ENCODE data around the gene C16orf74.
A peak's percentile ranks its signal among the peaks of the same experiment; 100 is the strongest.

The C16orf74 gene

GRCh38 chr16:85716680-85717038 is 34.2 kb downstream of the C16orf74 start:
- no peak for DNase-seq

GRCh38 chr16:85716022-85716679 is 34.7 kb downstream of the C16orf74 start:
- no peak for DNase-seq

DNA sequence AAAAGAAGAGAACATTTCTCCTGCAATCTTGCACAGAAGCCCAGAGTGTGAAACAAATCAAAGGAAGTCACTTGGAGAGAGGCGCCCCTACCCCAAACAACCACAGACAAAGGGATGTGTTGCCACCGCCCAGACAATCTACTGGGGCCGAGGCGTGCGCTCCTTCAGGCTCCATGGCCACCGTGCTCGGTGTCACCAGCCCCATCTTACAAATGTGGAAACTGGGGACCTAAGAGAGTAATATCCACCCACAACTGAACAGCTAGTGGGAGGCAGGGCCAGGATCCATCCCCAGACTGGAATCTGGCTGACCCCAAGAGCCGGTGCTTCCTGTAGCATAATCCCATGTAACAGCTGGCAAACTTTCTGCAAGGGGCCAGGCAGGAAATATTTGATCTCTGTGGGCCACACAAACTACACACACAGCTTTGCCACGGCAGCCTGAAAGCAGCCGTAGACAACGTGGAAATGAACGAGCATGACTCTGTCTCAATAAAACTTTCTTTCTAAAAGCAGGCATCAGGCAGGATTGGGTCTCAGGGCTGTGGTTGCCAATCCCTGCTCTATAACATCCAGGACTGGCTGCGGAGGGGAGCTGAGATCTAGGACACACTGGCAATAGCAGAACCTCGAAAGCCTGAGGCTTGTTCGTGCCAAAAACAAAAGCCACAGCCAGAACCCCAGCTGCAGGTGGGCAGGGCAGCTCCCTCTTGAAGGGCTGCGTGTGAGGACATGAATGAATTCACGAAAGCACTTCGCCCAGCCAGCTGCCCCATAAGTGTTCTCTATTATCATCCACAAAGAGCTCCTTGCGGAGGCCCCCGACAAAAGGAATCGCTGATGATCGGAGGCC is 35.5 kb downstream of the C16orf74 start:
- DNase-seq = peak; percentile 96

GRCh38 chr16:85712801-85713200 is 38.1 kb downstream of the C16orf74 start:
- peak; percentile 65 for DNase-seq

DNA sequence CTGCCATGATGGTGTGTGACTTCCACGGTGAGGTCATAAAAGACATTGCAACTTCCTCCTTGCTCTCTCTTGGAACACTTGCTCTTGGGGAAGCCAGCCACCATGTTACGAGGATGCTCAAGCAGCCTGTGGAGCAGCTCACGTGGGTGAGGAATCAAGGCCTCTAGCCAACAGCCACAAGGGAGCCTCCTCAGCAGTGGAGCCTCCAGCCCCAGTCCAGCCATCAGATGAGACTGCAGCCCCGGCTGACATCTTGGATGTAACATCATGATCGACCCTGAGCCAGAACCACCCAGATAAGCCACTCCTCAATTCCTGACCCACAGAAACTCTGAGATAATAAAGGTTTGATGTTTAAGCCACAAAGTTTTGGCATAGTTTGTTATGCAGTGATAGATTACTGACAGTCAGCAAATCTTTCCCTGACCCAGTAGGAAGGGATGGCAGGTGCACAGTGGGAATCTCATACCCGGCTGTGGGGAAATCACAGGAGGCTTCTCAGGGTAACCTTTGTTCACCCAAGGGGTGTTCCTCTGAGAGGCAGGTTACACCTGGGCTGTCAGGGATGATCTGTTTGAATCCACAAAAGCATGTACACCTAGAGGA is 38.8 kb downstream of the C16orf74 start:
- no peak for DNase-seq

- peak; percentile 83 for DNase-seq
These were observed 40.2 kb downstream of the C16orf74 start for GRCh38 chr16:85710732-85711131.

DNA sequence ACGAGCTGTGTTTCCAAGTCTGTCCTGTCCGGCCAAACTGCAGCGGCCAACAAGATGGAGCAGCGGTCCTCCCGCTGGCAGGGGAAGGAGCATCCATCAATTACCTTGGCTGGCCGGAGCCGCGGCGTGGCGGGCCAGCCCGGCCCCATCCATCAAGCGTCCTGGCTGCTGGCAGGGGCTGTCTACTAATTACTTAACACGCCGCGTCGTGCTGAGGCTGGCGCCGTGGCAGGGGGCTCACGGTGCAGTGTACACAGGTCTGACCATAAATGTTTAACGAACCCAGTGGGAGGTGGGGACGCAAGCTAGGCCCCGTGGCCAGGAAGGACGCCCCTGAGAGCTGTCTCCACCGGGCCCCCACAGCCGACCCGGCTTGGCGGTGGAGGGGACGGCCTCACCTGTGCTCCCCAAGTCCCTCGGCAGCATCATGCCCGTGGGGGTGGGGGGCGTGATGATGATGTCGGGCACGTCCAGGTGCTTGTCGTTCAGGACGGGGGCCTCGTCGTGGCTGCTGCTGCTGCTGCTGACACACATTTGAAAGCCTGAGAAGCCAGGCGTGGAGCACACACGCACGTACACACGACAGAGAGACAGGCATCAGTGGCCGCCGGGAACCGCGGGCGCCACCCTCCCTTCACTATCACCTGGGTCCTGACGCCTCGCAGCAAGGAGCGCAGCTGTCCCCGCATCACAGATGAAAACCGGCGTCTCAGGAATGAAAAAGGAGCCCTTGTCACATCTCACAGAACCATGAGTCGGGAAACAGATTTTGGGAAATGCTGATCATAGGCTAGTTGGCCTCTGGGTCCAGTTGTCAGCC is 40.9 kb downstream of the C16orf74 start:
- DNase-seq = no peak

DNA sequence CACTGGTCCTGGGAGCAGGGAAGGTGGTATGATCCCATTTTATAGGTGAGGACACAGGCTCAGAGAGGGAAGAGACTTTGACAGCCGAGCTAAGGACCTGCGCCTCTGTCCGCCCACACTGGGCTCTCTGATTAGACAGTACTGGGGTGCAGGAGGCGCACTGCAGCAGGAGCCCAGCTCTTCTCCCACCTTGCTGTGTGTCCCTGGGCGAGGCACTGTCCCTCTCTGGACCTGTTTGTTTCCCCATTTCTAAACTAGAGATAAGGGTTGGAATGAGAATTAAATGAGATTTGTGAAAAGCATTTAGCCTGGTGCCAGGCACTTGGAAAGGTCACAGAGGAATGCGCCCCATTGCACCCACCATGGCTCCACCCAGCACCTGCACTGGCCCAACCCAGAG is 42.6 kb downstream of the C16orf74 start:
- no peak for DNase-seq

GRCh38 chr16:85707528-85708095 is 43.3 kb downstream of the C16orf74 start:
- DNase-seq = peak; percentile 24

DNA sequence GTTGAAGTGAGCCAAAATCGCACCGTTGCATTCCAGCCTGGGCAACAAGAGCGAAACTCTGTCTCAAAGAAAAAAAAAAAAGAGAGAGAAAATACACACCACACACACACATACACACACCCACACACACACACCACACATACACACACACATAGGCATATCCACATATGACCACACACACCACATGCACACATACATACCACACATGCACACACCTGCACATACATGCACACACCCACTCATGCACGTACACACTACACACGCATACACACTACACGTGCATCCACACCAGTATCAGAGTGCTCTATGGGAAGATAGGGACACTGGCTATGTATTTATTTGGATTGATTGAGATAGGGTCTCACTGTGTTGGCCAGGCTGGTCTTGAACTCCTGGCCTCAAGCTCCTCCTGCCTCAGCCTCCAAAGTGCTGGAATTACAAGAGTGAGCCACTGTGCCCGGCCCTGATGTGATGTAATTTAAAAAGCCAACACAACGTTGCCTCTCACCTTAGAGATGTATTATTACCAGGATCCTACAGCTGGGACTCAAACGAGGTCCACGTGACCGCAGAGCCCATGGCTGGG is 44.4 kb downstream of the C16orf74 start:
- DNase-seq = no peak

DNA sequence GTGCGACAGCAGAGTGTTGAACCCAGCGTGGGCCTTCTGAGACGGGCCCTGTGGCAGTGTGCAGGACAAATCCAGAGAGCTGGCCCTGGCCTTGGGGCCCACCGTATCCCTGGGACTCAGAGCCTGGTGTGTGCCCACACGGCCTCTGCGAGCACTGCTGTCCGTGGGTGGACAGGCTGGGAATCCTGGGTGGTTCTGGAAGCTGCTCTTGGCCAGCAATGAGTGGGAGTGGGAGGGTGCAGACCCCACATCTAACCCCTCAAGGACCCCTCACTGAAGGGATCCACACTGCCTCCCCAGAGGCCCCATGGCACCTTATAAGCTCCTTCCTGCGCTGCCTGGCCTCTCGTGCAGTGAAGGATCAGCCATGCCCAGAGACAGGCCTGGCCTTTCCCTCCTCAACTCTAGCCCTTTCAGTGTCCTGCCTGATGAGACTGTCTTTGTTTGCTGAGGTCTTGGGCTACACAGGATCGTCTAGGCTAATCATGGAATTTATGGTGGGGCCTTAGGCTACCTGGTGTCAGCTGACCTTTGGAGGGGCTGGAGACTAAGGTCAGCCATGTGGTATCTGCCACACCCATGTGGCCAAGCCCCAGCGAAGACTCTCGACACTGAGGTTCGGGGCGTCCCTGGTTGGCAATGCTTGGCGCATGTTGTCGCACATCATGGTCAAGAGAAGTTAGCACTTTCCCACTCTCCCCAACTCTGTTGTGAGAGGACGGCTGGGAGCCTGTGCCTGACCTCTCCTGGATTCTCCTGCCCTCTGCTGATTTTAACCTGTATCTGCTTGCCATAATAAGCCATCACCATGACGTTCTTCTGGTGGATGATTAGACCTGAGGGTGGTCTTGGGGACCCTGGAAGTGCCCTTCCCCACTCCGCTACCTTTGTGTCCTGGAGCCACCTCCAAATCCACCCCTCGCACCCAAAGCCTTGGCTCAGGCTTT is 45.7 kb downstream of the C16orf74 start:
- no peak for DNase-seq

DNA sequence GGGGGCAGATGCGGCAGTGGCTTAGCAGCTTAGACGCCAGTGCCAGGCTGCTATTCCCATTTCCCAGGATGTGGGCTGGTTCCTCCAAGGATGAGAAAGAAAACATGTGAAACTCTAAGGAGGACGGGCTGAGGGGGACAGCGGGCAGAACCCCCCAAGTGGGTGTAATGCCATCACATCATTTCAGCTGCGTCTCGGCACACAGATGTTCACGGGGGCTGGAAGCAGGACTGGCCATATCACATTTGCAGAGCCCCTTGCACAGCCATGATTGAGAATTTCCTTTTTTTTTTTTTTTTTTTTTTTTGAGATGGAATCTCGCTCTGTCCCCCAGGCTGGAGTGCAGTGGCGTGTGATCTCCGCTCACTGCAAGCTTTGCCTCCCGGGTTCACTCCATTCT is 46.9 kb downstream of the C16orf74 start:
- no peak for DNase-seq

DNA sequence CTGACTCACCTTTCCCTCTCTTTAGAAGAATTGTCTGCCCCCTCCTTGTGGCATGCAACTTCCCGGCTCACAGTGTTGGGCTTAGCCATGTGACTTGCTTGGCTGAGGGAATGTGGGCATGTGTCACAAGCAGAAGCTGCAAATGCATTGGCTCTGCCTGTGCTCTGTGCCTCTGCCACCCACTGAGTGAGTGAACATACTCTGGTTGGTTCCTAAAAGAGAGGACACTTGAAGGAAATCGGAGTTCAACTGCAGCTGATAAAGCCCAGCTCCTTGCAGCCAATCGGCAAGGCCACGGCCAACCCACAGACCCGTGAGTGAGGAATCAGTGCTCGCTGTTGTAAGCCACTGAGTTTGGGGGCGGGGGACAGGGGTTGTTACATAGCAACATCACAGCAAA is 51.3 kb downstream of the C16orf74 start:
- DNase-seq = no peak

DNA sequence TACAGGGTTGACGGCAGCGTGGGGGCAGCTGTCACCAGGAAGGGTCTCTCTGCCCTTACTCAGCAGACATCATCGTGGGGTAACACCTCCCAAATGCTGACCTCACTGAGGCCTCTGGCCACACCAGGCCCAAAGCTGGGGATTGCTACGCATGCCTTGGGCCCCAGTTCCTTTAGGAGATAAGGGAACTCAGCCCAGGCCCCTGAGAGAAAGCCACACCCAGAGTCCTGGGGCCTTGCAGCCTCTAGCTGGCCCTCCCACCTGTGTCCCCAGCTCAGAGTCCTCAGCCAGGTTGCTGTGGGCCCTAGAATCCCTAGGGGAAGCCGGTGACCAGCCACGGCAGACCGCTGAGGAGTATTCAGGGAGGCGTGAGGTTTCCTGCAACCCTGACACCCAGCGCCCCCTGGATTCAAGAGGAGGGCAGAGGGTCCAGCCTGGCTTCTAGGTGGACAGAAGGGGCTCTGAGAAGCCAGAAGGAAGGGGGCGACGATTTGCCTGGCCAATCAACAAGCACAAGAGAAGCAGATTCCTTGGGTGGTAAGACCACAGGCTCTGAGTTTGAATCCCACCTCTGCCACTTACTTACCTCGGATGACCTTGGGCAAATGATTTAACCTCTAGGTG is 51.8 kb downstream of the C16orf74 start:
- no peak for DNase-seq

GRCh38 chr16:85698459-85698891 is 52.4 kb downstream of the C16orf74 start:
- DNase-seq = no peak

DNA sequence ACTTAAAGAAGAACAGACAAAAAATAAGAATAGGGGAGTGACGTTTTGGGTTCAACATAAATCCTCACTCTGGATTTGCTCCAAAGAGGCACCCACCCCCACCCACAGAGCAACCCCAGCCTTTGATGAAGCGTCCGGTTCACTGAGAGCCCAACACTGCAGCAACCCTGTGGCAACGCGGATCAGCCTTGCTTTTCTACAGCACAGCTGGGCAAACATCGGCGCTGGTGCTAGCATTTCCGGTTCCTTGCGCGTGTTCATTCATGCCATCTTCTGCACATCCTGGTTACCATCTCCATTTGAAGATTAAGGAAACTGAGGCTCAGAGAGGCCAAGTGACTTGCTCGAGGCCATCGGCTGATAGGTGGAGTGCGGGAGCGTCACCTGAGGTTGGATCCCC is 53.5 kb downstream of the C16orf74 start:
- peak; percentile 61 for DNase-seq

- DNase-seq = no peak
These were observed 54.1 kb downstream of the C16orf74 start for GRCh38 chr16:85696781-85697180.

DNA sequence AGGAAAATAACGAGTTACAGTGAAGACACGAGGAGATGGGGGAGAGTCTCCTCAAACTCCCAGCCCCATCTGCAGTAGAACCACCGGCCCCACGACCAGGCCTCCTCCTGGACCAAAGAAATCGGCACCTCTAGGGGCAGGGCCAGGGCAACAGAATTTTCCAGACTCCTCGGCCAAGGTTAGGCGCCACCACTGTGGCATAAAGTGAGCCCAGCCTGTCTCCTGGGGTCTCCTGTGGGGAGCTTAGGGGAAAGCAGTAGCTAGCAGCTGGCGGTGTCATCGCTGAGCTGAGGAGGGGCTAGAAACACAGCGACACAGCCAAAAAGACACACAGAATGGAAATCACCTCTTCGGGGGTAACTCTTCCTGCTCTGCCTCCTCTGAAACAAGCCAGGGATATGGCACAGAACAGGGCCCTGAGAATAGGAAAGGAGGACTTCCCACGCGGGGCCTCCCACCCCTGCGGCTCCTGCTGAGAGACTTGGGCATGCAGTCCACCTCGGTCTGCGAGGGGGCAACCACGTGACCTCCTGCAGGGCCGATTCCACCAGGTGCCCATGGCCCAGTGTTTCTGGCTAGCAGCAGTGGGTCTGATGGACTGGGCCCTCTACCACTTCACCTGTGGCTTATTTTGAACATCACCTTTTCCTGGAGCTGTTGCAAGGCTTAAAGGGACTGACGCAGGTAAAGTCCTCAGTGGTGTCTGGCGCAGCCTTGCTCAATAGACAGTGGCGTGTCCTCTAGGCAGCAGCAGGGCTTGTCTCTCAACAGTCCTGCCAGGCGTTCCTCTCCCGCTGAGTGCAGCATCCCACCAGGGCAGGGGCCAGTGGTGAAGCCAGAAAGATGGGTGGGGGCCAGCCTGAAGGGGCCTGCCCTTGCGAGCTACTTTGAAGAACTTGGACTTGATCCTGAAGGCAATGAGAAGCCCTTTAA is 55.4 kb downstream of the C16orf74 start:
- no peak for DNase-seq

DNA sequence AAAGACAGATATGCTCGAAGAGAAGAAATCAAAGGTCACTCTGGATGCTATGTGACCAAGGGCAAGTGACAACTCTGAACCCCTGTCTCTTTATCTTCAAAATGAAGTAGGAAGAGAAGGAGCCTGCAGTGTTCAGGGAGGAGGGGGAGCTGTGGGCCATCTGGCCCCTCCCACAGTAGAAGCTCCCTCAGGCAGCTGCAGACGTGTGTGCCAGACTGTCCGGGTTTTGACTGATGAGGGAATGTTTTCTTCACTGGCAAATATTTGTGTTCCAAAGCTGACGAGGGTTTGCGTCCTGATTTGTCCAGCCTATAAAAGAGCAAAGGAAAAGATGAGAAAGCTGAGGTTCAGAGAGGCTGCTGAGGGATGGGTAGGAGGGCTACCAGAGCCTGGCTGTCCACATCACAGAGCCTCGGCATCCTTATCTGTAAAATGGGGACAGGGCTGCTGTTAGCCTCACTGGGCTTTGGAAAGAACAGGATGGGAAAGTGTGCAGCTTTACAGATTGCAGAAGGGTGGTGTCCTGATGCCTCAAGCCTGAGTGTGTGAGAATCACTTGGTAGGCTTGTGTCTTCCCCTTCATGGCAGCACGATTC is 60.3 kb downstream of the C16orf74 start:
- peak; percentile 53 for DNase-seq

All from DMS153 (cell line).